Mammary epithelial cell (primary cell): Measurements from ENCODE around the gene TBCC.

Experiments used
- CTCF ChIP-seq, 2 donors: IDR thresholded peaks in 1 of 2; conservative IDR thresholded peaks in 1 of 2; 2 replicates each; pipeline ENCODE4 v1.5.1; 2011 to 2012; ENCODE audit warnings: inconsistent platforms in 2 of 2, low read length in 2 of 2, mild to moderate bottlenecking in 2 of 2, control low read depth in 1 of 2, low read depth in 1 of 2; ENCODE audit not compliant: insufficient read depth in 1 of 2; ENCODE audit errors: extremely low read depth in 1 of 2
- EZH2 ChIP-seq: IDR thresholded peaks from 2 replicates; pipeline ENCODE4 v1.6.1; 2012; ENCODE audit warnings: low read length, inconsistent platforms, borderline replicate concordance

- TF ChIP-seq CTCF (conservative IDR thresholded peaks at IDR 0.05 in 1 of 2, IDR thresholded peaks at IDR 0.05 in 1 of 2; ENCODE audit: extremely low read depth in 1 of 2, insufficient read depth in 1 of 2, low read depth in 1 of 2, low read length in 2 of 2) (no peak), EZH2 (no peak)
Measured at GRCh38 chr6:42726026-42726425, 19.9 kb downstream of the TBCC start.
